Measurements from ENCODE around the gene CYP2S1.

- TF ChIP-seq CTCF (IDR thresholded peaks at IDR 0.05) (no peak), POLR2A (IDR thresholded peaks at IDR 0.05) (no peak)
These were observed 5.8 kb upstream of the CYP2S1 start for GRCh38 chr19:41186971-41187883.
